Kidney tubule cell (primary cell): ENCODE measurements around the gene AURKB.
"Not testable (repeated sequence)": the region's sequence is repeated elsewhere in the genome, so short reads cannot be mapped to it uniquely, and the experiment has no call there.

Experiments used
- DNase-seq: peaks from one replicate; pipeline ENCODE4 v3.0.0-alpha.2; 2018; ENCODE audit warnings: low spot score

Gene AURKB

GRCh38 chr17:8209907-8210760 lies at the start of gene AURKB:
Gene AURKB, minus strand, starts transcription at chr17:8210575. Its CDS starts 351 bp downstream, at chr17:8210224.
- DNase-seq = peak; percentile 96

GRCh38 chr17:8257801-8258200 lies 47.4 kb upstream of the AURKB start:
- no peak for DNase-seq

- no peak for DNase-seq
Observed at GRCh38 chr17:8256691-8257090, 46.3 kb upstream of the AURKB start.

- DNase-seq = no peak
Observed at GRCh38 chr17:8256291-8256690, 45.9 kb upstream of the AURKB start.

GRCh38 chr17:8255499-8255898 lies 45.1 kb upstream of the AURKB start:
- DNase-seq = no peak

- no peak for DNase-seq
Observed at GRCh38 chr17:8254881-8255280, 44.5 kb upstream of the AURKB start.

GRCh38 chr17:8253801-8254200 lies 43.4 kb upstream of the AURKB start:
- peak; percentile 37 for DNase-seq

GRCh38 chr17:8251411-8251810 lies 41.0 kb upstream of the AURKB start:
- DNase-seq = not testable (repeated sequence)

- peak; percentile 36 for DNase-seq
Observed at GRCh38 chr17:8249621-8250500, 39.5 kb upstream of the AURKB start.

- DNase-seq = peak; percentile 93
Observed at GRCh38 chr17:8248751-8249607, 38.6 kb upstream of the AURKB start, which contains the start of gene PFAS. Gene PFAS, plus strand, starts transcription at chr17:8249289. Its CDS starts 4,649 bp downstream, at chr17:8253938.

GRCh38 chr17:8244768-8245167 lies 34.4 kb upstream of the AURKB start:
- DNase-seq = no peak

GRCh38 chr17:8243827-8244226 lies 33.5 kb upstream of the AURKB start:
- no peak for DNase-seq

- no peak for DNase-seq
Observed at GRCh38 chr17:8237886-8238285, 27.5 kb upstream of the AURKB start.

GRCh38 chr17:8237175-8237574 lies 26.8 kb upstream of the AURKB start:
- no peak for DNase-seq

- DNase-seq = no peak
Observed at GRCh38 chr17:8235676-8236075, 25.3 kb upstream of the AURKB start.

- DNase-seq = no peak
Observed at GRCh38 chr17:8234361-8235270, 24.2 kb upstream of the AURKB start.

- no peak for DNase-seq
Observed at GRCh38 chr17:8231701-8232100, 21.3 kb upstream of the AURKB start.

- DNase-seq = no peak
Observed at GRCh38 chr17:8227238-8227581, 16.8 kb upstream of the AURKB start.

GRCh38 chr17:8226536-8227237 lies 16.3 kb upstream of the AURKB start:
- peak; percentile 83 for DNase-seq

- peak; percentile 73 for DNase-seq
Observed at GRCh38 chr17:8225813-8226535, 15.6 kb upstream of the AURKB start.
